GM18861 (cell line): ENCODE measurements around the gene PACSIN1.

Experiments used
- ATAC-seq: cut with Tn5 transposase; IDR thresholded peaks from one replicate; pipeline ENCODE4 v1.9.1; 2021; ENCODE audit not compliant: unreplicated experiment

The PACSIN1 gene

DNA sequence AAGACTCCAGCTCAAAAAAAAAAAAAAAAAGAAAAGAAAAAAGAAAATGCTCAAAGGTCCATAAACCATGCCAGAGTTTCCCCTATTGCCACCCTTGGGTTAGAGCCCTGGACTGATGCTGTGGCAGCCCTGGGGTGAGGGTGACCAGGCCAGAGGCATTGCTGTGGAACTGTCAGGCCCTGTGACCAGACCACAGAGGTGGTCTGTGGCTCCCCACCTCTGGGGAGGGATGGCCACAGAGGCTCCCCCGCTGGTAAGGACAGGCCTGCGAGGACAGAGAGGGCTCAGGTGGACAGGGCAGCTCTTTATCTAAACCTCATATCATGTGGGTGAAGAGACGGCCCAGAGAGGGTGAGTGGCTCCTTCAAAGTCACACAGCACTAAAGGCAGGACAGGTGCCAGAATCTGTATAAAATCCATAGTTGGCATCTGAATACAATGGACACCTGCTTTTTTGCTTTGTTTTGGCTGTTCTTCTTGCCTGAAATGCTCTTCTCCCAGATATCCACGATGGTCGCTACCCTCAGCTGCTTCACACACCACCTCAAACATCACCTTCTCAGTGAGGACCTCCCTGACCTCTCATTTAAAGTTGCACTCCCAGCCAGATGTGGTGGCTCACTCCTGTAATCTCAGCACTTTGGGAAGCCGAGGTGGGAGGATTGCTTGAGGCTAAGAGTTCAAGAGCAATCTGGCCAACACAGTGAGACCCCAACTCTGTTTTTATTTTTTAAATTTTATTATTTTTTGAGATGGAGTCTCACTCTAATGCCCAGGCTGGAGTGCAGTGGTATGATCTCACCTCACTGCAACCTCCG lies 112.8 kb downstream of the PACSIN1 start:
- no peak for ATAC-seq

DNA sequence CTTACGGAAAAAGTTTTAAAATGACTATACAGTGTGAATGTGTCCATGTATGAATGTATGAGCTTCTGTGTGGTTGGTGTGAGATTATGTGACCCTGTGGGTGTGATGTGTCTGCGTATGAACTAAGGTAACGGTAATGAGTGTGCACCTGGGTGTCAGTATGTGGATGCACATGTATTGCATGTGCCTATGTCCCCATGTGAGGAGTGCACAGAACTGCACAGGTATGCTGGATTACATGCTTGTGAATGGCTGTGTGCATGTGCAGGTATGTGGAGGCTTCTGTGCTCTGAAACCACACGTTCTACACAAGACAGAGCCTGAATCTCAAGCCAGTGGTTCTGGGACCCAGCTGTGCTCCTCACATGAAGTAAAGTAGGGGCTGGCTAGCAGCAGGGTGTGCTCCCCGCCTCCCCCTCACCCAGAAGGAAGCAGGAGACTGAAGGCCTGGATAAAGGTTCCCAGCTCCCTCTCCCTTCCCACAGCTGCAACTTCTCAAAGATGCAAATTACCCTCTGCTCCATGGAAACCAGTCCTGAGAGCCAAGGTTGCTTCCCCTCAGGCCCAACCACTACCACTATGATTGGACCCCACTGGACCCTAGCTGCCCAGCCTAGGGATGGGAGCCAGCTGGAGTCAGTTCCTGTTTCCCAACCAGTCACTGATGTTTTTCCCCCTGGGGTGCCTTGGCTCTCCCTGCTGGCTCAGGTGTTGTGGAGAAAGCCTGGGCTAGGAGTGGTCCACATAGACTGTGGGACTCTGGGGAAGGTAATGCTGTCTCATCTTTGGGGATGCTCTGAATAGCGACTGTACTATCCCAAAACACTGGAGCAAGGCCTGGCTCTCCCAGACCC lies 115.1 kb downstream of the PACSIN1 start:
- no peak for ATAC-seq

DNA sequence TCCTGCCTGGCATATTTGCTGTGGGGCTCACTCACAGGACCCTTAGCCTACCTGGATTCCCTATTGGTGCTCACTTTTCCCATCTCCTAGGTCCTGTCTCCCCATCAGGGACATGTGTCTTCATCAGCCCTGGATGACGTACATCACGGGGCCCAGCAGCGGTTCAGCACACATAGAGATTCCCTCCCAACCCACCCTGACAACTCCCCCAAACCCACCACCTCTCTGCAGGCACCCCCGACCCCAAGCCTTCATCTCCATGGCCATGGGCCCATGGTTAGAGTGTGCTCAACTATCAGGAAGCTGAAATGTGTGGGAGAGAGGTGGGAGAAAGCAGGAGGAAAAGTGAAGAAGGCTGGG lies 115.7 kb downstream of the PACSIN1 start:
- ATAC-seq: no peak

DNA sequence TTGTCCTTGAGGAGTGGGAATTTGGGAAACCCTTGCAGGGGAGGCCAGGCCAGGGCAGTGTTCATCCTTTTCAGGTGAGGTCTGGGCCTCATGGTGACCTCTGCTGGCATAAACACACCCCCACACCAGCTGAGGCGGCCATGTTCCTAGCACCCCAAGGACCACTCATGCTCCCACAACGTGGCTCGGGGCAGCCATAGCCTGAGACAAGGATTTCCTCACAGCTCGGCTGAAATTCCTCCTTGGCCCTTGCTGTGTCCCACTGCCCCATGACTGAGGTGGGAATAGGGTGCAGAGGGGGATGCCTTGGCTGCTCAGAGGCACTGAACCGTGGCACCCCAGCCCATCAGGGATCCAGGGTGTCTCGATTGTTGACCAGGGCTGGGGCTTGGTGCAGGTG lies 117.6 kb downstream of the PACSIN1 start:
- ATAC-seq: no peak

DNA sequence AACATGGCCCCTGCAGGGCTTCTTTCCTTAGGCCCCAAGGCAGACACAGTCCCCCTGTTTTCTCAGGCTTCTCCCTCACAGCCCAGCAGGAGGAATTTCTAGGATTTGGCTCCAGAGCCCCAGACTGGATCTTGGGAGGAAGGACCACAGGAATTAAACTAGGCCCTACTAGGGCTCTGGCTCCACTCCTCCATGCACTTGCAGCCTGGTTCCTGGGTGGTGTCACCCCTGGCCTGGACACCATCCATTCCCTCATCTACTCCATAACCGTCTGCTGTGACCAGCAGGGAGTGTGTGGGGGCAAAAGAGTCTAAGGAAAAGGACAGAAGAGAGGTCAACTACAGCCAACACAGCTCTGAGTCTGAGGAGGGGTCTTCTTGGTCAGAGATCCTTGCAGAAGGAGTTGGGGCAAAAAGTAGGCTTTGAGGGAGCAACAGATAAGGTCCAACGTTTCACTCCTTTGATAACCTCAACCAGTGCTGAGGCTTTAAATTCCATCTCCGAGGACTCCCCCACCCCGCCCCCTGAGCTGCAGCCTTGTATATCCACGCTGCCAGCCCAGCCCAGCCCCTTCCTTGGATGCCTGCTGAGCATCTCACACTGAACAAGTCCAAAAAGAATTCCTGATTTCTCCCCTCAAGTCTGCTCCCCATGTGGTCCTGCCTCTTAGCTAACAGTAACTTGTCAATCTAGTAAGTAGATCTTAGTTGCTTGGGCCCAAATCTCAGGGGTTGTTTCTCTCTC lies 118.2 kb downstream of the PACSIN1 start:
- ATAC-seq: no peak

DNA sequence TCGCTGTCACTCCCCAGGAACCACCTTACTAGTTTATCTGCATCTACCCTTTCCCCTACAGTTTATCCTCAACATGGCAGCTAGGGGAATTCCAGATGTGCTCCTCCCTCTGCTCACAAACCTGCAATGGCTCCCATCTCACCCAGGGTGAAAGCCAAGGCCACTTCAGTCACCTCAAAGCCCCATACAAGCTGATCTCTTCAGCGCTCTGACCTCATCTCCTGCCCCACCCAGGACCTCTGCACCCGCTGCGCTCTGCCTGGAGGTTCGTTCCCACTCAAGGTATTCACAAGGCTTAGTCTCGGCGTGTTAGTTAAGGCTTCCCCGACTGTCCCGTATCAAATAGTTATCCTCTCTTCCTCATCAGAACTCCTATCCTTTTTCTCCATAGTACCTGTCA lies 118.8 kb downstream of the PACSIN1 start:
- ATAC-seq: no peak
